Measurements from ENCODE around the gene SLITRK5.

The SLITRK5 gene

DNA sequence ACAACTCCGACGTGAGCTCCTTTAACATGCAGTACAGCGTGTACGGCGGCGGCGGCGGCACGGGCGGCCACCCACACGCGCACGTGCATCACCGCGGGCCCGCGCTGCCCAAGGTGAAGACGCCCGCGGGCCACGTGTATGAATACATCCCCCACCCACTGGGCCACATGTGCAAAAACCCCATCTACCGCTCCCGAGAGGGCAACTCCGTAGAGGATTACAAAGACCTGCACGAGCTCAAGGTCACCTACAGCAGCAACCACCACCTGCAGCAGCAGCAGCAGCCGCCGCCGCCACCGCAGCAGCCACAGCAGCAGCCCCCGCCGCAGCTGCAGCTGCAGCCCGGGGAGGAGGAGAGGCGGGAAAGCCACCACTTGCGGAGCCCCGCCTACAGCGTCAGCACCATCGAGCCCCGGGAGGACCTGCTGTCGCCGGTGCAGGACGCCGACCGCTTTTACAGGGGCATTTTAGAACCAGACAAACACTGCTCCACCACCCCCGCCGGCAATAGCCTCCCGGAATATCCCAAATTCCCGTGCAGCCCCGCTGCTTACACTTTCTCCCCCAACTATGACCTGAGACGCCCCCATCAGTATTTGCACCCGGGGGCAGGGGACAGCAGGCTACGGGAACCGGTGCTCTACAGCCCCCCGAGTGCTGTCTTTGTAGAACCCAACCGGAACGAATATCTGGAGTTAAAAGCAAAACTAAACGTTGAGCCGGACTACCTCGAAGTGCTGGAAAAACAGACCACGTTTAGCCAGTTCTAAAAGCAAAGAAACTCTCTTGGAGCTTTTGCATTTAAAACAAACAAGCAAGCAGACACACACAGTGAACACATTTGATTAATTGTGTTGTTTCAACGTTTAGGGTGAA is 6.6 kb downstream of the SLITRK5 start:
- no peak overlapping the region; the same call in 1 of the 2 replicates for H2AFZ ChIP-seq (ENCODE audit: low read depth, low read length)
- no peaks in the 10 kb centered on the region for H3K36me3 ChIP-seq (replicated peaks; ENCODE audit: low read depth, low read length)
- no peak overlapping the region for H3K27ac ChIP-seq (ENCODE audit: low read length)
- H3K9ac ChIP-seq (ENCODE audit: low read length) = no peak overlapping the region
- H3K4me3 ChIP-seq (ENCODE audit: low read length) = no peak overlapping the region
- H3K9me3 ChIP-seq (ENCODE audit: insufficient read depth, low read length) = no peaks in the 10 kb centered on the region; the same call in 1 of the 2 replicates
- peaks cover 6% of the 10 kb centered on the region; the same call in 1 of the 2 replicates for H3K4me1 ChIP-seq (ENCODE audit: low read length)
- no peaks in the 10 kb centered on the region for H4K20me1 ChIP-seq (ENCODE audit: insufficient read depth, low read length)
- no peaks in the 10 kb centered on the region for H3K79me2 ChIP-seq (ENCODE audit: low read length)
- no peaks in the 10 kb centered on the region for H3K27me3 ChIP-seq (ENCODE audit: low read depth, low read length)
- no peak overlapping the region for H3K4me2 ChIP-seq (ENCODE audit: low read length)
- TF ChIP-seq, protein P1, sequence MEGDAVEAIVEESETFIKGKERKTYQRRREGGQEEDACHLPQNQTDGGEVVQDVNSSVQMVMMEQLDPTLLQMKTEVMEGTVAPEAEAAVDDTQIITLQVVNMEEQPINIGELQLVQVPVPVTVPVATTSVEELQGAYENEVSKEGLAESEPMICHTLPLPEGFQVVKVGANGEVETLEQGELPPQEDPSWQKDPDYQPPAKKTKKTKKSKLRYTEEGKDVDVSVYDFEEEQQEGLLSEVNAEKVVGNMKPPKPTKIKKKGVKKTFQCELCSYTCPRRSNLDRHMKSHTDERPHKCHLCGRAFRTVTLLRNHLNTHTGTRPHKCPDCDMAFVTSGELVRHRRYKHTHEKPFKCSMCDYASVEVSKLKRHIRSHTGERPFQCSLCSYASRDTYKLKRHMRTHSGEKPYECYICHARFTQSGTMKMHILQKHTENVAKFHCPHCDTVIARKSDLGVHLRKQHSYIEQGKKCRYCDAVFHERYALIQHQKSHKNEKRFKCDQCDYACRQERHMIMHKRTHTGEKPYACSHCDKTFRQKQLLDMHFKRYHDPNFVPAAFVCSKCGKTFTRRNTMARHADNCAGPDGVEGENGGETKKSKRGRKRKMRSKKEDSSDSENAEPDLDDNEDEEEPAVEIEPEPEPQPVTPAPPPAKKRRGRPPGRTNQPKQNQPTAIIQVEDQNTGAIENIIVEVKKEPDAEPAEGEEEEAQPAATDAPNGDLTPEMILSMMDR (IDR thresholded peaks at IDR 0.05; ENCODE audit: low read depth, low read length) = no peak
- no peak for TF ChIP-seq EZH2phosphoT487 (IDR thresholded peaks at IDR 0.05; ENCODE audit: low read depth)

DNA sequence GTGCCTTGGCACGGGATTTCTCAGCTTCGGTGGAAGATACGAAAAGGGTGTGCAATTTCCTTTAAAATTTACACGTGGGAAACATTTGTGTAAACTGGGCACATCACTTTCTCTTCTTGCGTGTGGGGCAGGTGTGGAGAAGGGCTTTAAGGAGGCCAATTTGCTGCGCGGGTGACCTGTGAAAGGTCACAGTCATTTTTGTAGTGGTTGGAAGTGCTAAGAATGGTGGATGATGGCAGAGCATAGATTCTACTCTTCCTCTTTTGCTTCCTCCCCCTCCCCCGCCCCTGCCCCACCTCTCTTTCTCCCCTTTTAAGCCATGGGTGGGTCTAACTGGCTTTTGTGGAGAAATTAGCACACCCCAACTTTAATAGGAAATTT is 7.2 kb downstream of the SLITRK5 start:
- H4K20me1 ChIP-seq (ENCODE audit: insufficient read depth, low read length) = no peaks in the 10 kb centered on the region
- H3K9me3 ChIP-seq (ENCODE audit: insufficient read depth, low read length) = no peaks in the 10 kb centered on the region; the same call in 1 of the 2 replicates
- H3K4me1 ChIP-seq (ENCODE audit: low read length) = peaks cover 6% of the 10 kb centered on the region; the same call in 1 of the 2 replicates
- no peak overlapping the region for H3K9ac ChIP-seq (ENCODE audit: low read length)
- H3K4me2 ChIP-seq (ENCODE audit: low read length) = no peak overlapping the region
- TF ChIP-seq, protein P1 (IDR thresholded peaks at IDR 0.05; ENCODE audit: low read depth, low read length) = no peak
- TF ChIP-seq EZH2phosphoT487 (IDR thresholded peaks at IDR 0.05; ENCODE audit: low read depth) = no peak
- no peak overlapping the region for H3K4me3 ChIP-seq (ENCODE audit: low read length)
- H3K79me2 ChIP-seq (ENCODE audit: low read length) = no peaks in the 10 kb centered on the region
- no peak overlapping the region for H3K27ac ChIP-seq (ENCODE audit: low read length)
- H2AFZ ChIP-seq (ENCODE audit: low read depth, low read length) = no peak overlapping the region; the same call in 1 of the 2 replicates
- no peaks in the 10 kb centered on the region for H3K27me3 ChIP-seq (ENCODE audit: low read depth, low read length)
- H3K36me3 ChIP-seq (replicated peaks; ENCODE audit: low read depth, low read length) = no peaks in the 10 kb centered on the region

DNA sequence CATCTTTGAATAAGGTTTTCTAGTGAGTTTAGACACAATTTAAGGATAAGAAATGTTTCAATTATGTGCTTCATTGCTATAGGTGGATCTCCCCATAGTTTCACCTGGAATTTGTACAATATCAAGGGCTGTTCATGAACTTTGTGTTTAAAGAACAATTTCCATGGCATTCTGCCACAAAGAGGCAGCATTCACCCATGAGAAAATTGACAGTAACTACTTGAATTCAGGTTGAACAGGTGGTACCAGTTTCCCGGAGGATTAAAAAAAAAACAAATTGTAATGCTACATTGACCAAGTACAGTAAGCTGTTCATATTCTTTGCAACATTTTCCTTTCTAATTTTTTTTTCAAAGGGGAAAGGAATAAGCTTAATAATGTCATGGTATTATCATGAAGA is 9.1 kb downstream of the SLITRK5 start:
- peaks cover 6% of the 10 kb centered on the region; the same call in 1 of the 2 replicates for H3K4me1 ChIP-seq (ENCODE audit: low read length)
- H3K9me3 ChIP-seq (ENCODE audit: insufficient read depth, low read length) = no peaks in the 10 kb centered on the region; the same call in 1 of the 2 replicates
- H2AFZ ChIP-seq (ENCODE audit: low read depth, low read length) = no peak overlapping the region
- no peak overlapping the region for H3K4me3 ChIP-seq (ENCODE audit: low read length)
- H4K20me1 ChIP-seq (ENCODE audit: insufficient read depth, low read length) = no peaks in the 10 kb centered on the region
- no peak overlapping the region for H3K4me2 ChIP-seq (ENCODE audit: low read length)
- no peaks in the 10 kb centered on the region for H3K79me2 ChIP-seq (ENCODE audit: low read length)
- H3K27me3 ChIP-seq (ENCODE audit: low read depth, low read length) = no peaks in the 10 kb centered on the region
- no peak overlapping the region for H3K9ac ChIP-seq (ENCODE audit: low read length)
- no peak overlapping the region for H3K27ac ChIP-seq (ENCODE audit: low read length)
- no peaks in the 10 kb centered on the region for H3K36me3 ChIP-seq (replicated peaks; ENCODE audit: low read depth, low read length)
- no peak for TF ChIP-seq EZH2phosphoT487 (IDR thresholded peaks at IDR 0.05; ENCODE audit: low read depth)
- TF ChIP-seq, protein P1 (IDR thresholded peaks at IDR 0.05; ENCODE audit: low read depth, low read length) = peak; percentile 72

All from OCI-LY3 (cell line).